WERI-Rb-1 (cell line): ENCODE data around the gene SDC1.

Experiments used
- DNase-seq: peaks from one replicate; pipeline ENCODE4 v3.0.0-alpha.2; 2020
- H3K27ac ChIP-seq: fragments of 250-450 bp; sonication (Bioruptor Pico); 2 replicates; pipeline ENCODE4 v1.5.1; 2020; ENCODE audit warnings: mild to moderate bottlenecking, moderate library complexity
- H3K27me3 ChIP-seq: fragments of 250-450 bp; sonication (Bioruptor Pico); 2 replicates; pipeline ENCODE4 v1.5.1; 2021; ENCODE audit warnings: mild to moderate bottlenecking, low read depth, moderate library complexity; ENCODE audit not compliant: insufficient read depth, severe bottlenecking
- H3K36me3 ChIP-seq: fragments of 250-450 bp; sonication (Bioruptor Pico); 2 replicates; pipeline ENCODE4 v1.5.1; 2020; ENCODE audit warnings: mild to moderate bottlenecking, moderate library complexity
- H3K4me3 ChIP-seq: 2 replicates; pipeline ENCODE4 v1.5.1; 2011; ENCODE audit warnings: low read depth, mild to moderate bottlenecking, control low read depth, low read length
- H3K9me3 ChIP-seq: fragments of 250-450 bp; sonication (Bioruptor Pico); 2 replicates; pipeline ENCODE4 v1.5.1; 2021; ENCODE audit warnings: mild to moderate bottlenecking, moderate library complexity; ENCODE audit not compliant: severe bottlenecking
- TF ChIP-seq, protein P1 (sequence below): IDR thresholded peaks from 2 replicates; pipeline ENCODE4 v1.5.1; 2011; ENCODE audit warnings: low read depth, mild to moderate bottlenecking, control low read depth, inconsistent platforms, low read length

The SDC1 gene

GRCh38 chr2:20221555-20221973, 3.4 kb downstream of the SDC1 start:
- H3K27me3 ChIP-seq, result peaks cover 2% of the 10 kb centered on the region
- H3K36me3 ChIP-seq, result peaks cover 8% of the 10 kb centered on the region; the same call in 1 of the 2 replicates
- no peak overlapping the region for H3K4me3 ChIP-seq
- no peak for DNase-seq
- TF ChIP-seq, protein P1, sequence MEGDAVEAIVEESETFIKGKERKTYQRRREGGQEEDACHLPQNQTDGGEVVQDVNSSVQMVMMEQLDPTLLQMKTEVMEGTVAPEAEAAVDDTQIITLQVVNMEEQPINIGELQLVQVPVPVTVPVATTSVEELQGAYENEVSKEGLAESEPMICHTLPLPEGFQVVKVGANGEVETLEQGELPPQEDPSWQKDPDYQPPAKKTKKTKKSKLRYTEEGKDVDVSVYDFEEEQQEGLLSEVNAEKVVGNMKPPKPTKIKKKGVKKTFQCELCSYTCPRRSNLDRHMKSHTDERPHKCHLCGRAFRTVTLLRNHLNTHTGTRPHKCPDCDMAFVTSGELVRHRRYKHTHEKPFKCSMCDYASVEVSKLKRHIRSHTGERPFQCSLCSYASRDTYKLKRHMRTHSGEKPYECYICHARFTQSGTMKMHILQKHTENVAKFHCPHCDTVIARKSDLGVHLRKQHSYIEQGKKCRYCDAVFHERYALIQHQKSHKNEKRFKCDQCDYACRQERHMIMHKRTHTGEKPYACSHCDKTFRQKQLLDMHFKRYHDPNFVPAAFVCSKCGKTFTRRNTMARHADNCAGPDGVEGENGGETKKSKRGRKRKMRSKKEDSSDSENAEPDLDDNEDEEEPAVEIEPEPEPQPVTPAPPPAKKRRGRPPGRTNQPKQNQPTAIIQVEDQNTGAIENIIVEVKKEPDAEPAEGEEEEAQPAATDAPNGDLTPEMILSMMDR, result no peak
- H3K27ac ChIP-seq, result no peak overlapping the region
- no peaks in the 10 kb centered on the region for H3K9me3 ChIP-seq

DNA sequence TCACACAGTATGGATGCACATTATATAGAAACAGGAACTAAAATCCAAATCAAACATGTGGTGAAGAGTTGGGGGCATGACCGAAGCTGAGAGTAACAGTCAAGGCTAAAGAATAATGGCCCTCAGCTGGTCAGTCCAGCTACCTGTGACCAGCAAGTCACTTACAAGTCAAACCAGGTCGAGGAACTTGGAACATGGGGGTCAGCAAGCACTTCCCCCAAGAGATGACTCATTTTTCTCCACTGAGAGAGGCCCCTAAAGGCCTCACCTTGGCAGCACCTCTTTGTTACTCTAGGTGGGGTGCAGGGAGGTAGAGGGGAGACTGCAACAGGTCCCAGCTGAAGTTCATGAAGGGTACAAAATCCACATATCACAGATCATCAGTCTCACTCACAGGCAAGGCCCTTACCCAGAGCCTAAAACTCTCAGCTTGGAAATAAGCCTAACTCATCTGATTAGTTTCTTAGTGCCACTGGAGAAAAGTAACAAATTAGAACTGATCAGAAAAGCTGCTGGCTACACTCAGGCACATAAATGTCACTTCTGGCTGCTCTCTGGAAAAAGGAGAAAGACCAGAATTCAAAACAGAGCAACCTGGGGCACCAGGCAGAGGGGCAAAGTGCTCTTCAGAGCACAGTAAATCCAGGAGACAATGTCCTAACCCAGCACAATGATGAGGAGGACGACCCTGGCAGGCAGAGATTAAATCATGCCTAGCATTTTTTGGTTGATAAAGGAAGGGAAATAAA, 4.0 kb downstream of the SDC1 start:
- Histone ChIP-seq H3K36me3 (peaks cover 8% of the 10 kb centered on the region; the same call in 1 of the 2 replicates), H3K27me3 (peaks cover 2% of the 10 kb centered on the region), H3K9me3 (no peaks in the 10 kb centered on the region), H3K27ac (no peak overlapping the region), H3K4me3 (no peak overlapping the region)
- peak; percentile 8 for DNase-seq
- TF ChIP-seq, protein P1, result no peak

DNA sequence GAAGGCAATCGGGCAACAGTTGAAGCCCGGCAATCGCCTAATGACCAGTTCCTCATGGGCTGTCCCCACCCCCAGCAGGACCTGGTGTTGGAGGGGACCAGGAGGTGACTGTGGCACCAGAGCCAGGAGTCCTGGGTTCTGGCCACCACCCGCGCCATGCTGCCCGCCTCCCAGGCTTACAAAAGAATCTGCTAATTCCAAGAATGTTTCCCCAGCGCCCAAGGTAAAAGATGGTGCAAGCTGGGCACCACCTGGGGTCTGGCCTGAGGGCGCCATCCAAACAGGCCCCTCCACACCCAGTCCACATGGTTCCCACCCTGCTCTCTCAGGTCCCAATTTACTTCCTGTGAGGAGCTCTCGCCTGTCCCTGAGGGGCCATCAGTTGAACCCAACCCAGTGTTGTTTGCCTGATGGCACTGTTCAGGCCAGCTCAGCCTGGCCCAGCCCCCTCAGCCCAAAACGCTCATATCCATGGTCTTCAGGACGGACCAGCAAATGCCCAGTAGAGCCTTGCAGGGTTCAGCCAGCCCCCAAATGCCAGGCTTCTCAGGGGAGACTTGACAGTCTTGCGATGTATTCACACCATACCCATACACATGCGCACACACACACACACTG, 5.1 kb downstream of the SDC1 start:
- DNase-seq, result no peak
- H3K27ac ChIP-seq, result no peak overlapping the region
- H3K36me3 ChIP-seq, result peaks cover 8% of the 10 kb centered on the region; the same call in 1 of the 2 replicates
- no peaks in the 10 kb centered on the region for H3K27me3 ChIP-seq
- H3K9me3 ChIP-seq, result no peaks in the 10 kb centered on the region
- H3K4me3 ChIP-seq, result no peak overlapping the region
- TF ChIP-seq, protein P1, result no peak

- Histone ChIP-seq H3K36me3 (peaks cover 8% of the 10 kb centered on the region; the same call in 1 of the 2 replicates), H3K27me3 (no peaks in the 10 kb centered on the region), H3K9me3 (no peaks in the 10 kb centered on the region), H3K27ac (no peak overlapping the region), H3K4me3 (no peak overlapping the region)
- TF ChIP-seq, protein P1, result no peak
- DNase-seq, result no peak
Measured at GRCh38 chr2:20218331-20219320, 6.3 kb downstream of the SDC1 start.

DNA sequence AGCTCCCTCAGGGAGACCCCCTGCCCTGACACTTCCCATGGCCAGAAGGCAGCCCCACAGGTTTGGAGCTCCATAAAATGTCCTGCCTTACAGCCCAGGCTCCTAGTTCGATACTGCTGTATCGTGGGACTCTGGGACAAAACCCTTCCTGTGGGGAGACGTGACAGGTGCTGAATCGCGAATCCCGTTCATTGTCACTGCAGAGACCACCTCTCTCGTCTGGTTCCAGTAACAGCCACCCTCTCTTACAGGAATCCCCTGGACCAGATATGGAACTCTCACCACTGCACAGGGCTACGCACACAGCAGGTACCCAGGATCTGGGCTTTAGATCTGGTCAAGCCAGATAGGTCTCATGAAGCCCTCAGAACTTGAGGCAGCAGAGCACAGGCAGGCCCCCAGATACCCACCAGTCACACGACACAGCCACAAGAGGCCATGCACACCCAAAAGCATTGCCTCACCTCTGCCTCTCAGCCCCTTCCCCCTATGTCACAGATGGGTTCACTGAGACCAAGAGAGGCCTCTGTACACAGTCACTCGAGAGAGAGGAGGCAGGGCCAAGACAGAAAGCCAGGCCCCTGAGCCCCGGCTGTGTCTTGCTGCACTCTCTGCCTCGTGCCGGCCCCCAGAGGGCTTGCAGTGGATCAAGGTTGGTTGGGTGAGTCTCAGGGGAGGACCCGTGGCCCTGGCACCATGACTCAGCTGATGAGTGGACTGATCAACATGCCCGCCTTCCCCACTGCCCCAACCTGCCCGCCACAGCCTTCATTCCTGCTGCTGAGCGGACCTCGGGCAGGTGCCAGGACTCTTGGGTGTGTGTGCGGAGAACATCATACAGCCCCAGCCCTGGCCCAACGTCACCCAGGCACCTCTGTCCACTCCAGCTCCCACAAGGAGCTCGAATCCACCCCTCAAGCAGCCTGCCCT, 7.6 kb downstream of the SDC1 start:
- Histone ChIP-seq H3K9me3 (no peaks in the 10 kb centered on the region), H3K36me3 (peaks cover 5% of the 10 kb centered on the region; the same call in 1 of the 2 replicates), H3K27ac (no peak overlapping the region), H3K4me3 (no peak overlapping the region), H3K27me3 (no peaks in the 10 kb centered on the region)
- TF ChIP-seq, protein P1, result no peak
- no peak for DNase-seq
